Liver (tissue), 9 donors: ENCODE measurements around the gene SMG6. TPM values are rescaled to one million over a fixed set of nuclear protein-coding genes. Genes with fewer than 3 reads are reported as not detected.

ENCODE experiments used
- DNase-seq: peaks from one replicate; pipeline ENCODE4 v3.0.0-alpha.2; 2017; ENCODE audit warnings: low spot score
- H3K27ac ChIP-seq, 2 donors: one replicate each; pipeline ENCODE4 v1.7.0; 2013; ENCODE audit warnings: inconsistent platforms in 2 of 2, low read length in 2 of 2, control low read depth in 1 of 2, low read depth in 1 of 2, mild to moderate bottlenecking in 1 of 2
- H3K27me3 ChIP-seq, 4 donors: one replicate each; pipeline versions ENCODE4 v1.6.1 to v1.7.0; 2013; ENCODE audit warnings: low read length in 3 of 4, inconsistent platforms in 1 of 4, mild to moderate bottlenecking in 1 of 4, moderate library complexity in 1 of 4; ENCODE audit not compliant: control insufficient read depth in 4 of 4, insufficient read depth in 4 of 4
- H3K36me3 ChIP-seq, 4 donors: one replicate each; pipeline versions ENCODE4 v1.6.1 to v1.7.0; 2013; ENCODE audit warnings: low read length in 3 of 4, mild to moderate bottlenecking in 3 of 4, low read depth in 1 of 4, moderate library complexity in 1 of 4; ENCODE audit not compliant: control insufficient read depth in 4 of 4, insufficient read depth in 3 of 4
- H3K4me1 ChIP-seq, 4 donors: one replicate each; pipeline versions ENCODE4 v1.6.1 to v1.7.0; 2013; ENCODE audit warnings: low read length in 3 of 4, mild to moderate bottlenecking in 3 of 4, moderate library complexity in 1 of 4; ENCODE audit not compliant: control insufficient read depth in 4 of 4, insufficient read depth in 4 of 4
- H3K4me3 ChIP-seq, 3 donors: one replicate each; pipeline versions ENCODE4 v1.6.1 to v1.7.0; 2013; ENCODE audit warnings: low read length in 3 of 3, control low read depth in 1 of 3, low read depth in 1 of 3, mild to moderate bottlenecking in 1 of 3
- H3K9ac ChIP-seq, 2 donors: one replicate each; pipeline ENCODE4 v1.7.0; 2013; ENCODE audit warnings: low read length in 2 of 2, mild to moderate bottlenecking in 2 of 2, moderate library complexity in 2 of 2, control low read depth in 1 of 2, low read depth in 1 of 2
- H3K9me3 ChIP-seq, 4 donors: one replicate each; pipeline versions ENCODE4 v1.6.1 to v1.7.0; 2013; ENCODE audit warnings: low read length in 3 of 4; ENCODE audit not compliant: control insufficient read depth in 4 of 4
- ATF3 ChIP-seq: IDR thresholded peaks from 2 replicates; pipeline ENCODE4 v1.6.1; 2016; ENCODE audit warnings: antibody characterized with exemption
- CTCF ChIP-seq: fragments of 150-350 bp; IDR thresholded peaks from 2 replicates; pipeline ENCODE4 v1.5.1; 2017; ENCODE audit warnings: improper control_type of control experiment, low read depth, low read length; ENCODE audit not compliant: missing input control
- FOXA1 ChIP-seq: IDR thresholded peaks from 2 replicates; pipeline ENCODE4 v1.6.1; 2016; ENCODE audit warnings: antibody characterized with exemption
- FOXA2 ChIP-seq: IDR thresholded peaks from 2 replicates; pipeline ENCODE4 v1.6.1; 2016; ENCODE audit warnings: antibody characterized with exemption
- GABPA ChIP-seq, 2 donors: IDR thresholded peaks in 1 of 2; conservative IDR thresholded peaks in 1 of 2; 2 replicates each; pipeline ENCODE4 v1.6.1; 2016; ENCODE audit warnings: antibody characterized with exemption in 2 of 2, mild to moderate bottlenecking in 1 of 2, moderate library complexity in 1 of 2
- HNF4A ChIP-seq, 2 donors: conservative IDR thresholded peaks; 2 replicates each; pipeline ENCODE4 v1.6.1; 2016; ENCODE audit warnings: antibody characterized with exemption in 2 of 2, mild to moderate bottlenecking in 2 of 2
- HNF4G ChIP-seq: IDR thresholded peaks from 2 replicates; pipeline ENCODE4 v1.6.1; 2016; ENCODE audit warnings: antibody characterized with exemption
- JUND ChIP-seq, 2 donors: IDR thresholded peaks; 2 replicates each; pipeline ENCODE4 v1.6.1; 2016; ENCODE audit warnings: antibody characterized with exemption in 2 of 2
- MAX ChIP-seq: IDR thresholded peaks from 2 replicates; pipeline ENCODE4 v1.6.1; 2016; ENCODE audit warnings: antibody characterized with exemption
- NR2F2 ChIP-seq: IDR thresholded peaks from 2 replicates; pipeline ENCODE4 v1.6.1; 2016; ENCODE audit warnings: antibody characterized with exemption
- RAD21 ChIP-seq, 2 donors: IDR thresholded peaks; 2 replicates each; pipeline ENCODE4 v1.6.1; 2016; ENCODE audit warnings: antibody characterized with exemption in 2 of 2, mild to moderate bottlenecking in 2 of 2
- REST ChIP-seq: IDR thresholded peaks from 2 replicates; pipeline ENCODE4 v1.6.1; 2016; ENCODE audit warnings: antibody characterized with exemption, mild to moderate bottlenecking
- RXRA ChIP-seq, 2 donors: IDR thresholded peaks; 2 replicates each; pipeline ENCODE4 v1.6.1; 2017 to 2018; ENCODE audit warnings: antibody characterized with exemption in 2 of 2, mild to moderate bottlenecking in 1 of 2
- SP1 ChIP-seq: IDR thresholded peaks from 2 replicates; pipeline ENCODE4 v1.6.1; 2018; ENCODE audit warnings: antibody characterized with exemption, mild to moderate bottlenecking
- TAF1 ChIP-seq: conservative IDR thresholded peaks from 2 replicates; pipeline ENCODE4 v1.6.1; 2016; ENCODE audit warnings: antibody characterized with exemption, mild to moderate bottlenecking
- YY1 ChIP-seq: IDR thresholded peaks from 2 replicates; pipeline ENCODE4 v1.6.1; 2016; ENCODE audit warnings: antibody characterized with exemption, mild to moderate bottlenecking
- ZBTB33 ChIP-seq: IDR thresholded peaks from 2 replicates; pipeline ENCODE4 v1.6.1; 2016; ENCODE audit warnings: antibody characterized with exemption
- WGBS: extraction: QIAGEN DNeasy Blood & Tissue Kit; methylation state at CpG from one replicate; pipeline ENCODE4 v1.1.7; 2013; 5-methylcytosine and 5-hydroxymethylcytosine counted together
- polyA plus RNA-seq, 2 donors: library from polyadenylated mRNA; stranded (reverse) in 1 of 2; unstranded in 1 of 2; fragments of 200-250 nt in 1 of 2; fragments of >200 nt in 1 of 2; fragmentation: Nextera tagmentation in 1 of 2; extraction: Ambion mirVana in 1 of 2; gene quantifications; one replicate each; pipeline versions ENCODE4 v1.2.1 to v1.2.3, GENCODE V29; 2013 to 2015
- total RNA-seq, 2 donors: library from RNA; depleted of rRNA; stranded (reverse); fragments of >200 nt; gene quantifications; one replicate each; pipeline ENCODE4 v1.2.3, GENCODE V29; 2014
- donor health status: healthy.
- donor health status: healthy.
- donor health status: healthy.
- donor health status: healthy.
- donor health status: healthy.

Gene SMG6
- total and polyA plus RNA-seq, 4 donors, result 4.9 to 12.0 (median 8.2) TPM

- H3K4me3 ChIP-seq, result no peak overlapping the region
- H3K9me3 ChIP-seq, result no peaks in the 10 kb centered on the region
- no peak for DNase-seq
- H3K9ac ChIP-seq, result no peak overlapping the region
- H3K27me3 ChIP-seq, result no peaks in the 10 kb centered on the region
- H3K27ac ChIP-seq, result peak overlapping the region; percentile 22 to 71
- H3K36me3 ChIP-seq, result no peaks in the 10 kb centered on the region
- peaks cover 2 to 12% (median 10%) of the 10 kb centered on the region in 4 donors for H3K4me1 ChIP-seq
- whole genome bisulfite sequencing, result 36% methylated on average over 12 of the region's 12 CpGs
- peak; percentile 98 for TF ChIP-seq RAD21 (IDR thresholded peaks at IDR 0.05)
- peak; percentile 91 for TF ChIP-seq CTCF
- TF ChIP-seq ZBTB33, result no peak
- TF ChIP-seq JUND (IDR thresholded peaks at IDR 0.05), result peak; percentile 39 to 66
- TF ChIP-seq FOXA2, result peak; percentile 62
- no peak for TF ChIP-seq NR2F2
- peak; percentile 87 to 91 for TF ChIP-seq HNF4A (conservative IDR thresholded peaks at IDR 0.05)
- peak; percentile 53 for TF ChIP-seq REST
- peak; percentile 66 for TF ChIP-seq MAX
- TF ChIP-seq TAF1, result no peak
- TF ChIP-seq SP1, result peak; percentile 90
- TF ChIP-seq RXRA (IDR thresholded peaks at IDR 0.05), result peak; percentile 83 to 84
- TF ChIP-seq GABPA (IDR thresholded peaks at IDR 0.05 in 1 of 2, conservative IDR thresholded peaks at IDR 0.05 in 1 of 2), result peak in 1 of 2 donors; percentile 36
- TF ChIP-seq FOXA1, result peak; percentile 56
- peak; percentile 54 for TF ChIP-seq YY1
- TF ChIP-seq ATF3, result no peak
- peak; percentile 87 for TF ChIP-seq HNF4G
Observed at GRCh38 chr17:2094891-2095535, 208.6 kb downstream of the SMG6 start.
